Measurements from ENCODE around the gene RIBC1.

Gene RIBC1

DNA sequence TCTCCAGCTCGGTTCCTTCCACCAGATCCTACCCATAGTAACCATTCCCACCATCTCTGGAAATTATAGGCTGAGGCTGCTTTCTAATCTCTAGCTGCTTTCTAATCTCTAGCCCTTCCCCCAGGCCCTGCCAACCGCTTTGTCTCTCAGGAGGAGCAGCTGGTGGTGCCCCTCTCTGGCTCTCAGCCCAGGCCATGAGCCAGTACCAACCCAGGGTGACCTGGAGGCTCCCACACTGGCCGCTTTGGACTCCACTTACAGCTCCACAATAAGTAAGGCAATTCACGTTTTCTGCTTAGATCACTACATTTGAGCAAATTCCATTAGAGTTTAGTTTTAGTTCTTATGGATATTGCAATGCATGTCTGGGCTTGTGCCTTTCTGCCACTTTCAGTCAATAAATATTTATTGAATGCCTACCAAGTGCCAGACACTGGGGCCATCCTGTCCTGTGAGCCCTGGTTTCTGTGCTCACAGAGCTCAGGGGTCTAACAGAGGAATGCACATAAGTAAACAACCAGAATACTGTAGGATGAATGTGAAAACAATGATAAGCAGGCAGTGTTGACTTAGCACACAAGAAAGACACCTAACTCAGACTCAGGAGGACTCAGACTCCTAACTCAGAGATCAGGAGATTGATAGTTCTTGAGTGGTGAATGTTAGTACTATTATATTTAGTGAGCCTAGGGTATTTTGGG lies 39.1 kb upstream of the RIBC1 start:
- TF ChIP-seq, protein P1, sequence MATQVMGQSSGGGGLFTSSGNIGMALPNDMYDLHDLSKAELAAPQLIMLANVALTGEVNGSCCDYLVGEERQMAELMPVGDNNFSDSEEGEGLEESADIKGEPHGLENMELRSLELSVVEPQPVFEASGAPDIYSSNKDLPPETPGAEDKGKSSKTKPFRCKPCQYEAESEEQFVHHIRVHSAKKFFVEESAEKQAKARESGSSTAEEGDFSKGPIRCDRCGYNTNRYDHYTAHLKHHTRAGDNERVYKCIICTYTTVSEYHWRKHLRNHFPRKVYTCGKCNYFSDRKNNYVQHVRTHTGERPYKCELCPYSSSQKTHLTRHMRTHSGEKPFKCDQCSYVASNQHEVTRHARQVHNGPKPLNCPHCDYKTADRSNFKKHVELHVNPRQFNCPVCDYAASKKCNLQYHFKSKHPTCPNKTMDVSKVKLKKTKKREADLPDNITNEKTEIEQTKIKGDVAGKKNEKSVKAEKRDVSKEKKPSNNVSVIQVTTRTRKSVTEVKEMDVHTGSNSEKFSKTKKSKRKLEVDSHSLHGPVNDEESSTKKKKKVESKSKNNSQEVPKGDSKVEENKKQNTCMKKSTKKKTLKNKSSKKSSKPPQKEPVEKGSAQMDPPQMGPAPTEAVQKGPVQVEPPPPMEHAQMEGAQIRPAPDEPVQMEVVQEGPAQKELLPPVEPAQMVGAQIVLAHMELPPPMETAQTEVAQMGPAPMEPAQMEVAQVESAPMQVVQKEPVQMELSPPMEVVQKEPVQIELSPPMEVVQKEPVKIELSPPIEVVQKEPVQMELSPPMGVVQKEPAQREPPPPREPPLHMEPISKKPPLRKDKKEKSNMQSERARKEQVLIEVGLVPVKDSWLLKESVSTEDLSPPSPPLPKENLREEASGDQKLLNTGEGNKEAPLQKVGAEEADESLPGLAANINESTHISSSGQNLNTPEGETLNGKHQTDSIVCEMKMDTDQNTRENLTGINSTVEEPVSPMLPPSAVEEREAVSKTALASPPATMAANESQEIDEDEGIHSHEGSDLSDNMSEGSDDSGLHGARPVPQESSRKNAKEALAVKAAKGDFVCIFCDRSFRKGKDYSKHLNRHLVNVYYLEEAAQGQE (IDR thresholded peaks at IDR 0.05; ENCODE audit: low read depth), result no peak

DNA sequence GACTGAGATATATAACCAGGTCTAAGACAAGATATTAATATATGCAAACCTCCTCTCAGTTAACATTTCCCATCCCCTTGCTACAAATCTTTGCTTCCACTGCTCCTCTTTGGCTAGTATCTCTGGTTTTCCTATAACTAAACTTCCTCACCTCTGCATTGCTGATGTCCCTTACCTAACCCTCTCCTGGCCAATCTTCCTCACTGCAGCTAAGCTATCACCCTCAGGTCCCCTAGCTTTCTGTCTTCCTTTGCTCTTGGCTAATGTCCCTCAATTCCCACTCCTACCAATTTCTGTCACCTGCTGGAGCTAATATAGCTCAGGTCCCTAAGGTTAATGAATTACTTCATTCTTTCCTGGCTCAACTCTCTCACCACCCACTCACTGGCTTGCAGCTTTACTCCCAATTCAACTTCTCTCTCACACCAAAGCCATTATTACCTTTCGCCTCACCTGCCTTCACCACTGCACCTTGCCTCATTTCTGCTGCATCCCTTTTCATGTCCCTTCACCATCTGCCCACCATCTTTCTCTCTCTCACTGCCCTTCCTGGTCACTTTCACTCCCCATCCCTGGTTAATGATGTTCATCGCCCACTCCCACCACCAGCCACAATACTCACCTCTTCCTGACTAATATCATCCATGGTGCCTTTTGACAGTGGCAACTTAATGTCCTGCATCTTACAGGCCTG lies 26.9 kb upstream of the RIBC1 start:
- TF ChIP-seq FOXM1 (IDR thresholded peaks at IDR 0.05; ENCODE audit: borderline replicate concordance, low read depth) (no peak), EP300 (IDR thresholded peaks at IDR 0.05; ENCODE audit: borderline replicate concordance) (no peak), RAD21 (IDR thresholded peaks at IDR 0.05; ENCODE audit: low read depth) (no peak), USF1 (IDR thresholded peaks at IDR 0.05) (no peak), ZBTB7A (IDR thresholded peaks at IDR 0.05; ENCODE audit: low read depth) (no peak), TAF1 (IDR thresholded peaks at IDR 0.05; ENCODE audit: low read depth) (no peak), CEBPB (IDR thresholded peaks at IDR 0.05) (no peak), CREB1 (IDR thresholded peaks at IDR 0.05; ENCODE audit: low read depth) (no peak)

GRCh38 chrX:53398216-53398615 lies 24.5 kb upstream of the RIBC1 start:
- TF ChIP-seq TEAD4 (IDR thresholded peaks at IDR 0.05) (no peak), EGR1 (IDR thresholded peaks at IDR 0.05) (no peak), RAD21 (IDR thresholded peaks at IDR 0.05; ENCODE audit: low read depth) (no peak), YY1 (IDR thresholded peaks at IDR 0.05; ENCODE audit: low read depth) (no peak), FOXM1 (IDR thresholded peaks at IDR 0.05; ENCODE audit: borderline replicate concordance, low read depth) (no peak), MAX (IDR thresholded peaks at IDR 0.05) (no peak)

DNA sequence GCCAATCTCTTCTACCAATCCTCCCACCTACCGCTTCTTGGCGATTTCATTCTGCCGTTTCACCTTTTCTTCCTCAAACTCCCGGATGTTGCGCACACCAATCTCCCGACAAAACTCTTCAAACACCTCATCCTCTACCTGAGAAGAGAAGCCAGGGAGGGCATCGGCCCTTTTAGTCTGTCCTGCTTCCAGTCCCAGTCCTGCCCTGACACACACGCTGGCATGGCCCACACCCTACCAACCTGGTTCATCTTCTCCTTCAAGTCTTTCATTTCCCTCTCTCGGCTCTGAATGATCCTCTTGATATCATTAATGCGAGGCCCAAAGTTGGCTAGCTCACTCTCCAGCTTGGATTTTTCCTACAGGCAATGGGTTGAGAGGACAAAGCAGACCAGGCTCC lies 19.1 kb upstream of the RIBC1 start:
- TF ChIP-seq TAF1 (IDR thresholded peaks at IDR 0.05; ENCODE audit: low read depth) (no peak), TEAD4 (IDR thresholded peaks at IDR 0.05) (no peak)

DNA sequence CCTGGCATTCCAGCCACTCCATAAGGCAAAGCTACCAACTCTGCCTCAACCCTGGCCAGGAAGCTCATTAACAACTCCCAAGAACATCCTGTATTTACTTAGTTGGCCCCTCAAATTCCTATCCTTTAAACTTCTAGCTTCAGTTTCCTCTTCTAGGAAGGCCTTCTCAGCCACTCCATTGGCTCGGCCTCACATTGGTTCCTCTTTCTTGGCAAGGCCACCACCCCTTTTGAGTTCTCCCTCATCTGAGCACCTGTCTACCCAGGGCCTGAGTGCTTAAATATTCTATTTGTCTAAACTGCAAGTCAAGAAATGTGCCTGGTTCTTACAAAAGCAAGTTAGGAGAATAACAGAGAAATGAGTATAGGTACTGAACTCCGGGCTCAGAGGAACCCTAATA lies 10.2 kb upstream of the RIBC1 start:
- no peak for TF ChIP-seq EP300 (IDR thresholded peaks at IDR 0.05; ENCODE audit: borderline replicate concordance)
- TF ChIP-seq, protein P1 (IDR thresholded peaks at IDR 0.05; ENCODE audit: low read depth), result no peak
- TF ChIP-seq ZBTB7A (IDR thresholded peaks at IDR 0.05; ENCODE audit: low read depth), result no peak

DNA sequence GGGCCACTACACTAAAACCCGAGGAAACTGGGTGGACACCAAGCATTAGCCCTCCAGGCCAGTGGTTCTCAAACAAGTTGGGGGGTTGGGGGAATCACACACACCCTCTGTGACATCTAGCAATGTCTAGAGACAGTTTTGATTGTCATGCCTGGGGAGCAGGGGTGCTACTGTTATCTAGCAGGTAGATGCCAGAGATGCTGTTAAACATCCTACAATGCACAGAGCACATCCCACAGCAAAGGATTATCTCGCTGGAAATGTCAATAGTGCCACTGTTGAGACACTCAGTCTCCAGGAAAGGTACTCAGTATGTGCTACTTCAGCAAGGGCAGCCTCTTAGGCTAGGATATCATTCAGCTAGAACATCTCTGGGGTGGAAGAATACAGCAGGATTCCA lies 1.5 kb upstream of the RIBC1 start:
- TF ChIP-seq CEBPB (IDR thresholded peaks at IDR 0.05), result no peak
- TF ChIP-seq RAD21 (IDR thresholded peaks at IDR 0.05; ENCODE audit: low read depth), result no peak
- TF ChIP-seq TEAD4 (IDR thresholded peaks at IDR 0.05), result no peak
- TF ChIP-seq, protein P1 (IDR thresholded peaks at IDR 0.05; ENCODE audit: low read depth), result no peak
- no peak for TF ChIP-seq NFIC (IDR thresholded peaks at IDR 0.05)
- no peak for TF ChIP-seq CREB1 (IDR thresholded peaks at IDR 0.05; ENCODE audit: low read depth)
- TF ChIP-seq MAX (IDR thresholded peaks at IDR 0.05), result no peak

Data from Ishikawa (cell line).